K562 (cell line): ENCODE results near the gene PAQR7. TPM values are rescaled to one million over a fixed set of nuclear protein-coding genes. Genes with fewer than 3 reads are reported as not detected.

ENCODE experiments used
- ATAC-seq: fragments of 200-7000 bp; cut with Tn5 transposase; 3 replicates; pipeline ENCODE4 v1.9.1; 2020; ENCODE audit warnings: moderate library complexity
- BruUV-seq: library from RNA; stranded (reverse); fragments of 400-500 nt; replicated peaks from 2 replicates; lab custom pipeline; 2021; lab: Mats Ljungman, UMichigan
- CTCF ChIA-PET: fragments of 300-600 bp; formaldehyde crosslinking; extraction: SDS; loops from one replicate; lab custom pipeline; 2021; ENCODE audit warnings: low intra/inter-chr PET ratio; lab: Yijun Ruan, JAX
- POLR2A ChIA-PET: fragments of 300-600, 350-650 bp; sonication (Branson Sonifier 250); formaldehyde crosslinking; extraction: SDS; loops from one replicate; lab custom pipeline; 2021; ENCODE audit warnings: antibody characterized with exemption, inconsistent platforms; lab: Yijun Ruan, JAX
- DNase-seq, 4 experiments: peaks; one replicate each; pipeline versions ENCODE4 v3.0.0 to v3.0.0-alpha.2; 2011 to 2018; ENCODE audit warnings: low spot score in 3 of 4, mixed read lengths in 3 of 4; ENCODE audit errors: extremely low read depth in 1 of 4
- FAIRE-seq: peaks from 2 replicates; lab custom pipeline; 2011; peaks lifted over from hg19 to GRCh38; lab: Jason Lieb, UNC
- H2AFZ ChIP-seq: 2 replicates; pipeline ENCODE4 v1.6.0; 2011; ENCODE audit warnings: low read depth, low read length, control low read depth, inconsistent platforms
- H3K27ac ChIP-seq: fragments of 200-600 bp; 3 replicates; pipeline ENCODE4 v1.8.0; 2011; ENCODE audit warnings: low read depth, mild to moderate bottlenecking, control low read depth, inconsistent platforms, low read length, moderate library complexity, mixed read lengths; ENCODE audit errors: extremely low read depth
- H3K27me3 ChIP-seq, 2 experiments: fragments of 300-600 bp in 1 of 2; 2 replicates in 1 of 2; 3 replicates in 1 of 2; pipeline versions ENCODE4 v1.6.0 to v1.8.0; 2011; ENCODE audit warnings: inconsistent platforms in 2 of 2, low read length in 2 of 2, mild to moderate bottlenecking in 1 of 2, mixed read lengths in 1 of 2, moderate library complexity in 1 of 2; ENCODE audit not compliant: control insufficient read depth in 2 of 2, insufficient read depth in 2 of 2
- H3K36me3 ChIP-seq: fragments of 300-600 bp; 3 replicates; pipeline ENCODE4 v1.8.0; 2011; ENCODE audit warnings: mild to moderate bottlenecking, low read length, inconsistent platforms; ENCODE audit not compliant: control insufficient read depth, insufficient read depth
- H3K4me1 ChIP-seq, 2 experiments: fragments of 200-600 bp in 1 of 2; replicated peaks in 1 of 2; 2 replicates in 1 of 2; 3 replicates in 1 of 2; pipeline versions ENCODE4 v1.5.1 to v1.8.0; 2011; ENCODE audit warnings: inconsistent platforms in 2 of 2, low read length in 2 of 2, mild to moderate bottlenecking in 1 of 2, mixed read lengths in 1 of 2, moderate library complexity in 1 of 2; ENCODE audit not compliant: control insufficient read depth in 2 of 2, insufficient read depth in 2 of 2
- H3K4me2 ChIP-seq: 2 replicates; pipeline ENCODE4 v1.6.1; 2011; ENCODE audit warnings: low read length, control low read depth, inconsistent platforms, mixed read lengths; ENCODE audit not compliant: insufficient read depth
- H3K4me3 ChIP-seq: fragments of 200-600 bp; sonication (generic), shearing (Covaris generic); 2 replicates; pipeline ENCODE4 v1.5.1; 2016; ENCODE audit warnings: control low read depth, inconsistent platforms
- H3K79me2 ChIP-seq: fragments of 200-600 bp; 3 replicates; pipeline ENCODE4 v1.8.0; 2011; ENCODE audit warnings: low read length, inconsistent platforms; ENCODE audit not compliant: control insufficient read depth, insufficient read depth
- H3K9ac ChIP-seq, 2 experiments: 2 replicates each; pipeline versions ENCODE4 v1.6.0 to v1.6.1; 2011; ENCODE audit warnings: low read depth in 2 of 2, low read length in 2 of 2, control low read depth in 1 of 2, inconsistent platforms in 1 of 2, mild to moderate bottlenecking in 1 of 2, mixed read lengths in 1 of 2; ENCODE audit not compliant: insufficient read depth in 1 of 2
- H3K9me1 ChIP-seq: one replicate; pipeline ENCODE4 v1.6.0; 2011; ENCODE audit warnings: inconsistent platforms, mild to moderate bottlenecking, low read length, moderate library complexity; ENCODE audit not compliant: control insufficient read depth, insufficient read depth
- H3K9me3 ChIP-seq: replicated peaks from 2 replicates; pipeline ENCODE4 v1.5.1; 2011; ENCODE audit warnings: low read depth, low read length, inconsistent platforms; ENCODE audit not compliant: control insufficient read depth, insufficient read depth
- H4K20me1 ChIP-seq: replicated peaks from 2 replicates; pipeline ENCODE4 v1.6.1; 2011; ENCODE audit warnings: low read length, inconsistent platforms, mixed read lengths; ENCODE audit not compliant: control insufficient read depth, insufficient read depth
- CC2D1A ChIP-seq: fragments of 450-650 bp; IDR thresholded peaks from 2 replicates; pipeline ENCODE4 v1.6.1; 2017; ENCODE audit warnings: mild to moderate bottlenecking
- FOXA1 ChIP-seq: fragments of 450-650 bp; IDR thresholded peaks from 2 replicates; pipeline ENCODE4 v1.6.1; 2016; ENCODE audit warnings: mild to moderate bottlenecking, borderline replicate concordance
- NFYB ChIP-seq: IDR thresholded peaks from 2 replicates; pipeline ENCODE4 v1.6.1; 2011; ENCODE audit warnings: mild to moderate bottlenecking, moderate library complexity; ENCODE audit not compliant: insufficient read length; ENCODE audit errors: extremely low read depth
- POLR2A ChIP-seq: fragments of 450-650 bp; conservative IDR thresholded peaks from 2 replicates; pipeline ENCODE4 v1.6.1; 2016
- WHSC1 ChIP-seq: IDR thresholded peaks from one replicate; pipeline ENCODE4 v1.6.1; 2012; ENCODE audit warnings: low read length, control low read depth, inconsistent platforms
- ZNF224 ChIP-seq: sonication (generic); formaldehyde crosslinking; IDR thresholded peaks from 2 replicates; pipeline ENCODE4 v1.8.0; 2022; ENCODE audit warnings: mild to moderate bottlenecking, missing genetic modification reagents
- WGBS: fragments of 100-300 bp; shearing (Covaris generic); methylation state at CpG from one replicate; pipeline ENCODE4 v1.1.6; 2016; ENCODE audit warnings: low coverage, mixed read lengths; ENCODE audit not compliant: insufficient coverage; ENCODE audit errors: missing lambda C conversion rate; 5-methylcytosine and 5-hydroxymethylcytosine counted together
- in situ Hi-C: fragments of 300-500 bp; cut with MboI; formaldehyde crosslinking; loops from 4 replicates; pipeline ENCODE4 v1.15.0; 2018; ENCODE audit warnings: inconsistent platforms, mixed read lengths
- intact Hi-C: fragments of 100-400 bp; cut with micrococcal nuclease; formaldehyde crosslinking; loops from 2 replicates; pipeline ENCODE4 v1.14.2; 2022
- polyA plus RNA-seq, 8 experiments: library from polyadenylated mRNA; depleted of rRNA in 4 of 8; stranded (reverse) in 5 of 8; unstranded in 3 of 8; fragments of >200 nt; fragmentation: Nextera tagmentation in 2 of 8; fragmentation: Illumina TruSeq in 1 of 8; extraction: Ambion mirVana in 2 of 8; extraction: Trizol in 1 of 8; gene quantifications; 2 replicates each; pipeline versions ENCODE4 v1.2.1 to v1.2.3, GENCODE V29; 2011 to 2014; ENCODE audit warnings: inconsistent platforms in 1 of 8, missing spikeins in 1 of 8
- total RNA-seq, 7 experiments: library from RNA; depleted of rRNA in 6 of 7; stranded (reverse); fragments of >200 nt in 6 of 7; fragmentation: Illumina TruSeq in 2 of 7; extraction: Trizol in 2 of 7; gene quantifications; 2 replicates each; pipeline versions ENCODE4 v1.2.1 to v1.2.3, GENCODE V29; 2011 to 2021; ENCODE audit warnings: low replicate concordance in 1 of 7
- TF ChIP-seq, protein P1 (sequence below): fragments of 250-450 bp; sonication (Bioruptor Pico); IDR thresholded peaks from 2 replicates; pipeline ENCODE4 v1.8.0; 2022; ENCODE audit warnings: inconsistent platforms, mild to moderate bottlenecking, moderate library complexity, borderline replicate concordance

The PAQR7 gene
- total and polyA plus RNA-seq, 9 of the 15 experiments (the other 6 are each of a cell fraction or from before 2014, with no cell fraction given), result 1.1 to 5.2 (median 2.6) TPM

DNA sequence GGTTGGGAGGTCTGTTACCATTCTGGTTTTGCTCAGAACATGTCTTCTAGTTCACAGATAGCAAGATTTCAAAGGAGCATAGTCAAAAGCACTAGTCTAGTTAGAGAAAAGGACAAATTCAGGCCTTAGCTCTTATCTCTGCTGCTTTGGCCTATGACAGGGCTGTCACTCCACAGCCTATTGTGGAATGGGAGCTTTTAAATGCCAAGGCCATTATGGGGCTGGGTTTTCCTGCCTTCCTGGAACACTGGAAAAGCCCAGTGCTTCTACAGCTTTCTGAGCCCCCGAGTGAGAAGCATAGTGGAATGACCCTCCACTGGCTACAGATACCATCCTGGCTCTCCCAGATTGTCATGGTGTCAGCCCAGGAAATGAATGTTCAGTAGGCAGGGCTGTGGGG, 46.5 kb downstream of the PAQR7 start (continued):
- TF ChIP-seq, protein P1, sequence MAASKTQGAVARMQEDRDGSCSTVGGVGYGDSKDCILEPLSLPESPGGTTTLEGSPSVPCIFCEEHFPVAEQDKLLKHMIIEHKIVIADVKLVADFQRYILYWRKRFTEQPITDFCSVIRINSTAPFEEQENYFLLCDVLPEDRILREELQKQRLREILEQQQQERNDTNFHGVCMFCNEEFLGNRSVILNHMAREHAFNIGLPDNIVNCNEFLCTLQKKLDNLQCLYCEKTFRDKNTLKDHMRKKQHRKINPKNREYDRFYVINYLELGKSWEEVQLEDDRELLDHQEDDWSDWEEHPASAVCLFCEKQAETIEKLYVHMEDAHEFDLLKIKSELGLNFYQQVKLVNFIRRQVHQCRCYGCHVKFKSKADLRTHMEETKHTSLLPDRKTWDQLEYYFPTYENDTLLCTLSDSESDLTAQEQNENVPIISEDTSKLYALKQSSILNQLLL, result no peak
- TF ChIP-seq NFYB (no peak), CC2D1A (no peak), ZNF224 (CRISPR knock-in tag) (no peak), FOXA1 (no peak)

DNA sequence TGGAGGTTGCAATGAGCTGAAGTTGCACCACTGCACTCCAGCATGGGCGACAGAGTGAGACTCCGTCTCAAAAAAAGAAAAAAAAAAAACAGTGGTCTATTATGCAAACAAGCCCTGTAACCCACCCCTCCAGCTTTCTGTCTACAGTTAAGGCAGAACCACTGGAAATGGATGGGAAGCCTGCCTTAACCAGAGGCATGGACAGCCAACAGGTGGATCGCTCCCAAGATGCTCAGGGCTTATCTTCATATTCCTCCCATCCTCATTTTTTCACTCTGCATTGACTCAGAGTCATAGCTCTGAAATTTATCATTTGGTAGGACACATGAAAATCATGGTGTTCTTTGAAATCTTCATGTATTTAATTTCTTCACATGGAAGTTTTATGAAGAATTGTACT, 47.0 kb downstream of the PAQR7 start:
- Histone ChIP-seq H3K27ac (no peak overlapping the region), H3K9ac (no peak overlapping the region), H3K36me3 (peaks cover 94% of the 10 kb centered on the region), H3K4me1 (peaks cover 10 to 25% of the 10 kb centered on the region in 2 experiments; a peak in 4 of 5 replicates), H3K9me1 (no peaks in the 10 kb centered on the region), H3K4me3 (no peak overlapping the region), H3K4me2 (no peak overlapping the region), H2AFZ (no peak overlapping the region), H3K79me2 (peaks cover 31% of the 10 kb centered on the region), H4K20me1 (peaks cover 12% of the 10 kb centered on the region; the same call in 1 of the 2 replicates), H3K9me3 (no peaks in the 10 kb centered on the region), H3K27me3 (no peaks in the 10 kb centered on the region)
- in situ Hi-C loops, result no loop called here
- POLR2A ChIA-PET, result interaction anchor here (1.1 to 11.2 kb wide), 4 partner anchors 8 to 68 kb away, joined by 4 to 108 read pairs (median 31); partner anchors contain the start of gene MTFR1L
- no TSS peak for BruUV-seq
- no peak for FAIRE-seq
- no peak for DNase-seq
- CTCF ChIA-PET, result no interaction called here
- no peak for ATAC-seq
- intact Hi-C loops, result loop anchor here (10.0 kb wide), 1 partner anchor 166 kb away; the partner anchor contains the start of gene PAFAH2
- TF ChIP-seq POLR2A, result peak; percentile 34; the same call in 1 of the 2 replicates
- TF ChIP-seq WHSC1, result no peak
- 62% methylated on average over 3 of the region's 3 CpGs for WGBS
